GM13977 (cell line): Measurements from ENCODE around the gene TMIE.

Source experiments
- DNase-seq: peaks from one replicate; pipeline ENCODE4 v3.0.0; 2012; ENCODE audit warnings: low spot score
- CTCF ChIP-seq: IDR thresholded peaks from 2 replicates; pipeline ENCODE4 v1.5.1; 2012; ENCODE audit warnings: mild to moderate bottlenecking, control low read depth; ENCODE audit not compliant: insufficient read depth; ENCODE audit errors: extremely low read depth, missing control alignments
- in situ Hi-C: fragments of 300-500 bp; cut with MboI; formaldehyde crosslinking; loops from one replicate; pipeline ENCODE4 v1.12.0; 2022; ENCODE audit warnings: low sequenced_read_pairs, low pct_unique_long_range_greater_than_20kb, mixed read lengths, inconsistent platforms; ENCODE audit not compliant: unreplicated experiment

TMIE gene

DNA sequence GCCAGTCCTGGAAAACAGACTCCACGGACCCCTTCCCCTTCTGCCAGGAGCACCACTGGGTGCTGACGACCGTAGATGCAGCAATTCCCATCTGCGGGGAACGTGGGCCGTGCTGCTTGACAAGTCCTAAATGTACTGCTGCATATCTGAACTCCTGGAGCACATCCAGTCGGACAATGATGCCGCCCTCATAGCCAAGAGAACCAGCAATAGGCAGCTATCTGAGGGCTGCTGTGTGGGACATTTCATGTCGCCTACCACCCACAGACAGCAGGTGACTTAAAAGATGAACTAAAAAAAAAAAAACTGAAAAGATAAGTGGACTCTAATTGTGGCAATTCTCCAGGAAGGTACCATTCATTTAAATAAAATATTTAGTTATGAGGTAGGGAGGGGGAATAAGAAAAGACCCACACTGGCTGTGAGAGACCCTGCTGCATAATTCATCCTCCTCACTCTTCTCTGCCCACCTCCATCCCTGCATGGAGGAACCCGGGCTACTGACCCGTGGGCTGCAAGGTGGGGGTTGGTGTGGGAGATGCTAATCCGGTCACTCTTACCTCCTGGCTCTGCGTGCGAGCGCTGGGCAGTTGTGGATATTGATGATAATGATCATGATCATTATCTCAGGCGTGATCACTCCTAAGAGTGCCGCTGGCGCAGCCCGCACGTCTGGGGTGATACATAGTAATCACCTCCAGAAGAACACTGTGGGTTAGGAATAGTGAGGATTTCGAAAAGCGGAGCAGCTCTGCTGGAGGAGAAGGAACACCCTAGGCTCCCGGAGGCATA lies 36.0 kb upstream of the TMIE start:
- in situ Hi-C loops: no loop called here
- no peak for DNase-seq
- no peak for TF ChIP-seq CTCF

GRCh38 chr3:46665763-46666452 lies 35.3 kb upstream of the TMIE start:
- DNase-seq: no peak
- no peak for TF ChIP-seq CTCF
- in situ Hi-C loops: no loop called here

- in situ Hi-C loops: no loop called here
- no peak for TF ChIP-seq CTCF
- DNase-seq: peak; percentile 10
Observed at GRCh38 chr3:46666453-46666845, 34.7 kb upstream of the TMIE start.

- peak; percentile 6 for DNase-seq
- in situ Hi-C loops: no loop called here
- TF ChIP-seq CTCF: no peak
Observed at GRCh38 chr3:46667061-46667621, 34.1 kb upstream of the TMIE start.

DNA sequence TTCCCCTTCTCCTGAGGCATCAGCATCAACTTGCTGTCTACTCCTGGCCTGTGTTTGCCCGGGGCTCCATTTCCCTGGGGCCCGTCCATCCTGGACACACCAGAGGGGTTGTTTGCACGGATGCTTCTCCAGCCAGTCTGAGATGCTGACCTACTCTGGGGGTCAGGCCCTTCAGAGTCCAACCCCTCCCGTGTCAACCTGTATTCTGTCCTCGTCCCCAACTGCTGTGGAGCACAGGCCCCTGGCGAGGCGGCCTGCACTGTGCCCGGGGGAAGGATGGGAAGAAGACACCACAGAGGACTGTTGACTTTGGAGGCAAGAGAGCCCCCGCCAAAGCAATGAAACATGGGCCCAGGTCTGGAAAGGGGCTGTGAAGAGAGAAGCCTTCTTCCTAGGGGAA lies 33.5 kb upstream of the TMIE start:
- in situ Hi-C loops: no loop called here
- TF ChIP-seq CTCF: no peak

DNA sequence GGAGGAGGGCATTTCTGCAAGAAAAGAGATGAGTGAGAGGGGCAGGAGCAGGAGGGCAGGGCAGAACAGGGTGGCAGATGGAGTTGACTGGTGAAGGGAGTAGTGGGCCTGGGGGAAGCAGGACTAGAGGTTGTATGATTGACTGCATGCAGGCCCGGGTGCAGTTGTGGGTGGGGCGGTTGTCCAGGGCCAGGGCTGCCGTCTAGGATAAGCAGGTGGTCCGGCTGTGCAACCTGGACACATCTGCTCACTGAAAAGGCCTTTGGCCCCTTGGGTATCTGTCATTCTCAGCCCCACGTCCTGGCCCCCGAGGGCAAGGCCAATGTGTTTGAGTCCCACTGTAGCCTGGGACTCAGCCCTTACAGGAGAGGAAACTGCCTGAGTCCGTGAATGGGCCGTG lies 33.1 kb upstream of the TMIE start:
- in situ Hi-C loops: no loop called here
- DNase-seq: peak; percentile 17
- no peak for TF ChIP-seq CTCF

More for the DNA sequence above, 33.5 kb upstream of the TMIE start:
- no peak for DNase-seq
